ENCODE data around the gene AGAP2. TPM values are rescaled to one million over a fixed set of nuclear protein-coding genes. Genes with fewer than 3 reads are reported as not detected.
"Not testable (repeated sequence)": the region's sequence is repeated elsewhere in the genome, so short reads cannot be mapped to it uniquely, and the experiment has no call there.

Gene AGAP2
- polyA plus RNA-seq, 4 donors, result 1.1 to 1.8 (median 1.2) TPM

- DNase-seq (ENCODE audit: low read depth in 4 of 4, low spot score in 2 of 4), result no peak
These were observed 13.4 kb downstream of the AGAP2 start for GRCh38 chr12:57724936-57725740.

- no peak for DNase-seq (ENCODE audit: low read depth in 4 of 4, low spot score in 2 of 4)
These were observed 14.3 kb downstream of the AGAP2 start for GRCh38 chr12:57724003-57724935.

GRCh38 chr12:57723630-57723962, 14.9 kb downstream of the AGAP2 start:
- DNase-seq (ENCODE audit: low read depth in 4 of 4, low spot score in 2 of 4), result no peak

GRCh38 chr12:57722716-57723629, 15.6 kb downstream of the AGAP2 start:
- no peak for DNase-seq (ENCODE audit: low read depth in 4 of 4, low spot score in 2 of 4)

- DNase-seq (ENCODE audit: low read depth in 4 of 4, low spot score in 2 of 4), result not testable (repeated sequence)
These were observed 16.5 kb downstream of the AGAP2 start for GRCh38 chr12:57721846-57722608.

- no peak for DNase-seq (ENCODE audit: low read depth in 4 of 4, low spot score in 2 of 4)
These were observed 17.6 kb downstream of the AGAP2 start for GRCh38 chr12:57720606-57721595.

GRCh38 chr12:57719777-57720605, 18.6 kb downstream of the AGAP2 start:
- DNase-seq (ENCODE audit: low read depth in 4 of 4, low spot score in 2 of 4), result no peak

- no peak for DNase-seq (ENCODE audit: low read depth in 4 of 4, low spot score in 2 of 4)
These were observed 19.7 kb downstream of the AGAP2 start for GRCh38 chr12:57718641-57719528.

GRCh38 chr12:57717846-57718640, 20.5 kb downstream of the AGAP2 start:
- no peak for DNase-seq (ENCODE audit: low read depth in 4 of 4, low spot score in 2 of 4)

- no peak for DNase-seq (ENCODE audit: low read depth in 4 of 4, low spot score in 2 of 4)
These were observed 21.4 kb downstream of the AGAP2 start for GRCh38 chr12:57717131-57717530.

GRCh38 chr12:57716305-57716704, 22.2 kb downstream of the AGAP2 start:
- DNase-seq (ENCODE audit: low read depth in 4 of 4, low spot score in 2 of 4), result no peak

- no peak for DNase-seq (ENCODE audit: low read depth in 4 of 4, low spot score in 2 of 4)
These were observed 22.8 kb downstream of the AGAP2 start for GRCh38 chr12:57715786-57716185.

- DNase-seq (ENCODE audit: low read depth in 4 of 4, low spot score in 2 of 4), result not testable (repeated sequence)
These were observed 23.4 kb downstream of the AGAP2 start for GRCh38 chr12:57715036-57715748.

- DNase-seq (ENCODE audit: low read depth in 4 of 4, low spot score in 2 of 4), result no peak
These were observed 25.3 kb downstream of the AGAP2 start for GRCh38 chr12:57713209-57713608.

GRCh38 chr12:57712701-57713100, 25.8 kb downstream of the AGAP2 start:
- no peak for DNase-seq (ENCODE audit: low read depth in 4 of 4, low spot score in 2 of 4)
